Measurements from ENCODE around the gene CTDNEP1.

CTDNEP1 gene

DNA sequence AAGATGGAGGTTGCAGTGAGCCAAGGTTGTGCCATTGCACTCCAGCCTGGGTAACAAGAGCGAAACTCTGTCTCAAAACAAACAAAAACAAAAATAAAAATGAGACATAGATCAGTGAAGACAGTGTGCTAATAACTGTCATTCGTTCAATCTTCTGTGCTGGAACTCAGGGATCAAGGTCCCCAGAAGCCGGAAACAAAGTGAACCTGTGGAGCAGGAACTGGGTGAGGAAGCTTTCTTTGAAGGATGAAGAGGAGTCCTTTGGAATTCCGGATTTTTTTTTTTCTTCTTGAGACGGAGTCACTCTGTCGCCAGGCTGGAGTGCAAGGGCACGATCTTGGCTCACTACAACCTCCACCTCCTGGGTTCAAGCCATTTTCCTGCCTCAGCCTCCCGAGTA lies 27.9 kb upstream of the CTDNEP1 start:
- no peak for DNase-seq

GRCh38 chr17:7266784-7267183 lies 15.2 kb upstream of the CTDNEP1 start:
- no peak for DNase-seq

DNA sequence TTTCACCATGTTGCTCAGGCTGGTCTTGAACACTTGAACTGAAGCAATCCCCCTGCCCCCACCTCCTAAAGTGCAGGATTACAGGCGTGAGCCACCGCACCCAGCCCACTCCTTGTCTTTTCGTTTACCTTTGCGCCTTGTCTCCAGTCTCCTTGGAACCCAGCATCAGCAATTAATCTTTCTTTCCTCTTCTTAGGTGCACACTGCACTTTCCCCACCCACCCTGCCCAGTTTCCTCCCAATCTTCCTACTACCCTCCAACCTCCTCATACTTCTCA lies 12.2 kb upstream of the CTDNEP1 start:
- DNase-seq, result no peak

DNA sequence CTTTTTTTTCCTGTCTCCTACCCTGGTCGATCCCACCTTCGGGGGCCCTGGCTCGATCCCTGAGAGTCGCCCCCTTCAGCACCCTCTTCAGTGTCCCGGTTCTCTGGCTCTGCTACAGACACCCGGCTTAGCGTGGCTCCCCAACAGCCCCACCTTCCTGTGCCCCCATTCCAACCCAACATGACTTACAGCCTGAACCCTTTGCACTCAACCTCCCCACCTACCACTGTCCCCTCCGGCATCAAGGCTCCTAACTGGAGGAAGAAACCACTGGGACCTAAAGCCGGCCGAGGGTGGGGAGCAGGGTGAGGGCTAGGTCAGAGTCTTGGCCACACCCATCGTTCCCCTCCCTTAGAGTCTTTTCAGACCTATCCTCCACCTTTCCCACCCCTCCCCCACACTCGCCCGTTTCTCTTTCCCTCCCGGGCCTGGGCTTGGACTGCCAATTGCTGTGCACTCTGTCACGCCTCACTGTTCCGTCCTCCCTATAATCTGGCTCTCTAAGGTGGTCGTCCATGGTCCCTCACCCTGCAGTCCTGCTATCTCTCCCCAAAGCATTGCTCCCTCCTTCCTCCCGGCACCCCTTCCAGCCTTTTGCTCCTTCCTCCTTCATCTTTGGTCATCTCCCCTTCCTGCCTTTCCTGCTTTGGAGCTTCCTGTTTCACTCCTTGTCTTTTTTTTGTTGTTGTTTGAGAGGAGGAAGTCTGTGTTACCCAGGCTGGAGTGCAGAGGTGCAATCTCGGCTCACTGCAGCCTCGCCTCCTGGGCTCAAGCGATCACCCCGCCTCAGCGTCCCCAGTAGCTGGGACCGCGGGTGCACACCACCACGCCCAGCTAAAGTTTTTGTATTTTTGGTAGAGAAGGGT lies 11.6 kb upstream of the CTDNEP1 start:
- DNase-seq, result no peak

DNA sequence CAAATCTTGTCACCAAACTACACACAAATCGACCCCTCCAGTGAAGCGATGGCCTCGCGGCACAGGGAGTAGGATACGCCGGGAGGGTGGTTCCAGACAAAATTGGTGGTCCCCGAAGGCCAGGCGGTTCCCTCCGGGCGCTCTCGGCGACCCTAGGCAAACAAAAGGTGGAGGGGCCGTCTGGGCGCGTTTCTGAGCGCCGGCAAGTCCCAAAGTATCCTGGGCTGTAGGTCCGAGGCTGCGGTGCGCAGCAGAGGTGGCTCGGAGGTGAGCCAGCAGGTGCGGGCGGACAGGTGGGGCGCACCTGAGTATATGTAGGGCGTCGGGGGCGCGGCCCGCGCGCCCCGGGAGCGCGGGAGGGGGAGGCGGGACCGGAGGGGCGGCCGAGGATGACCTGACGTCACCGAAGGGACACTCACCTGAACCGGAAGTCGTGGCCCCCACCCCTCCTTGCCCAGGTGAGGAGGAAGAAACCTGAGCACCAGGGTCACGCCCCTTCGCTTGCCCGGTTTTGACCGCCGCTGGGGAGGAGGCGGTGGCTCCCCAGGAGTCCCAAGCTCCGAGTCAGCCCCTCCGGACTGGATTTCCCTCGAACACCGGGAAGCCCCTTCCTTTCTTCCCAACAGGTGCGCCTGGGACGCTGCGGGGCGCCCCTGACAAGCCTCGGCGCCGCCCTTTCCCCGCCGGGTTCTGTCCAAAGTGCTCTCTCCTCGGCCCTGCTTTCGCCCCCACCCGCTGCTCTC lies 10.8 kb upstream of the CTDNEP1 start, which contains the start of gene CLDN7:
TSS of gene CLDN7 (minus strand) at position 287 of the 743 bp plus-strand sequence. CDS start 435 bp downstream, outside the sequence.
- no peak for DNase-seq

GRCh38 chr17:7261379-7262191 lies 10.1 kb upstream of the CTDNEP1 start:
- DNase-seq, result no peak

DNA sequence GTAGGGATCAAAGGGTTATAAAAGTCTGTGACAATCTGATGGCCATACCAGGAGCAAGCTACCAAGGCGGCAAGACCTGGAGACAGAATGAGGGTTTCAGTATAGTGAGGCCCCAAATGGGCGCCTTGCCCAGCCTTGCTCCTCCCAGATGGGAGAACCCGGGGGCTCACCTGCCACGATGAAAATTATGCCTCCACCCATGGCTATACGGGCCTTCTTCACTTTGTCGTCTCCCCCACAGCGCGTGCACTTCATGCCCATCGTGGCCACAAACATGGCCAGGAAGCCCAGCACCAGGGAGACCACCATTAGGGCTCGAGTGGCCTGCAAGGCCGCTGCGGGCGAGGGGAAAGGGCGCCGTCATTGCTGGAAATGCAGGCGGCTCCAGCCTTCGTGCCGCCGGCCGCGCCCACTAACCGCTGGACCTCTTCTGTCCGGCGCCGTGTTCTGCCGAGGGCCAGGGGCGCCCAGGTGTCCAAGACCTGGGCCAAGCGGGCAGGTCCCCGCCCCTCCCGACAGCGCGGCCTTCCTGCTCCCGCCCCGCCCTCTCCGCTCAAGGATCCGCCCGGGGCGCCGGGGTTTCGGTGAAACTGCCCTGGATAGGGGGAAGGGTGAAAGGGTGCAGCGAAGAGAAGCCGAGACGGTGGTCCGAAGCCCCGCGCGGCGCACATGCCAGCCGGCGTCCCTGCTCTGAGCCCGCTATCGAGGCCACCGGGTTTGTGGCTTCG lies 9.3 kb upstream of the CTDNEP1 start:
- no peak for DNase-seq

DNA sequence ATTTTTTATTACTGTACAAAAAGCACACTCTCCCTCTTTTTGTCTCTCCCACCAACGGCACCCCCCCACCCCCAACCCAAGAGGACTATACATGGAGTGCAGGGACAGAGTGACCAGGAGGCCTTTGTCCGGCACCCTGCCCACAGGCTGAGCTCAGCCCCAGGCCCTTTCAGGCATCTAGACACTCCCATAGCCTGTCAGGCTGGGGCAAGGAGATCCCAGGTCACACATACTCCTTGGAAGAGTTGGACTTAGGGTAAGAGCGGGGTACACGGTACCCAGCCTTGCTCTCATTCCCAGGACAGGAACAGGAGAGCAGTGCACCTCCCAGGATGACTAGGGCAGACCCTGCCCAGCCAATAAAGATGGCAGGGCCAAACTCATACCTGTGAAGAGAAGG lies 8.6 kb upstream of the CTDNEP1 start:
- no peak for DNase-seq

- no peak for DNase-seq
Observed at GRCh38 chr17:7259555-7259889, 8.0 kb upstream of the CTDNEP1 start.

DNA sequence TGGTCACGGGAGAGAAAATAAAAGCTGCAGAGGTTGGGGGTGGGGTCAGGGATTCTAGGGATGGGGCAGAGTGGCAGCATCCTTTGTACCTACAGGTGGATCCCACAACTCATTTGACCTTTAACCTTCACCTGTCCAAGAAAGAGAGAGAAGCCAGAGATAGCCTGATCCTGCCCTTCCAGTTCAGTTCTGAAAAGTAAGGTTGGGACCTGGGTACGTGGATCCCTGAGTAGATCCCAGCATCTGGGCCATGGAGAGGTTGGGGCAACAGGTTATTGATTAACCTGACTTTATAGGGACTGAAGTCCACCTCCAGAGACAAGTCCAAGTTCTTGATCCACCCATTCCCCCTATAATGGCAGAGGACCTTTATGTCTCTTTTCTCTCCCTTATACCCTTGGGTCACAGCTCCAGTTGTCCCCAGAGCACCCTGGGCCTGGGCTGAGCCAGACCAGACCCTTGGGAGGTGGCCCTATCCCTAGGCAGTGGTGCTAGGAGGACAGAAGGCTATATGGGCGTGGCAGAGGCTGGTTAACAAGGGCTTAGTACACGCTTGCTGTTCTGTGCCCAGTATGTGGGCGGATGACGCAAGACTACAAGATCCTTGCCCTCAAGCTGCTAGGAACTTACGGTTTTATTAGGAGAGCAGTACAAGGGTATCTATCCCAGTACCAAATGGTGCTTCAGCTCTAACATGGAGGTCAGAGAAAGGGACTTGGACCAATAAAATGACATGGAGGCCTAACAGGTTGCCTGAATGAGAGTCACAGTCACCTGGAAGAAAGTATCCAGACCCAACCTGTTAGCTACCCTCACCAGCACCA lies 7.4 kb upstream of the CTDNEP1 start:
- no peak for DNase-seq

DNA sequence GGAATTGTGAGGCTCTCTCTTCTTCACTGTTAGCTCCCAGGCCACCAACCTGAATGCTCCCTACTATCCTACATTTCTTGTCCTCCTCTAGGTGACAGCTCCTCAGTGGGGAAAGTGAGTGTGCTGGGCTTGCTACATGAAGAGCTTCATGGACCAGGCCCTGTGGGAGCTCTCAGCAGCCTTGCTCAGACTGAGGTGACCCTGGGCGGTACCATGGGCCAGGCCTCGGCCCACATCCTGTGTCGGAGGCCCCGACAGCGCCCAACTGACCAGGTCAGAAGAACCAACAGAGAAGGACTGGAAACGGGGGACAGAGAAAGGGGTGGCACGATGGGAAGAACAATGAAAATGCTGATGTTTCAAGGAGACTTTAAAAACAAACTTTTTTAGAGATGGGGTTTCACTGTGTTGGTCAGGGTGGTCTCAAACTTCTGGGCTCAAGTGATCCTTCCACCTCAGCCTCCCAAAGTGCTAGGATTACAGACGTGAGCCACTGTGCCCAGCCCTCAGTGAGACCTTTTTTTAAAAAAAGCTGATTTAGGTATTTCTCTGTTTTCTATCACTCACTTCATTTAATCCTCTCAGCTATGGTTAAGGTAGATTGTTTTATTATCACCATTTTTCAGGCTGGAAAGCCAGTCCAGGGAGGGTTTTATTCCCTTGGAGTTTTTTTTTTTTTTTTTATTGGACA lies 5.4 kb upstream of the CTDNEP1 start:
- no peak for DNase-seq

- DNase-seq, result no peak
Observed at GRCh38 chr17:7254511-7254910, 3.0 kb upstream of the CTDNEP1 start.

- DNase-seq, result no peak
Observed at GRCh38 chr17:7253082-7253481, 1.5 kb upstream of the CTDNEP1 start.

GRCh38 chr17:7252176-7253043 lies 876 bp upstream of the CTDNEP1 start, which contains the start of gene ELP5:
Gene ELP5, plus strand, starts transcription at chr17:7252215. Its CDS starts 336 bp downstream, at chr17:7252551.
- DNase-seq, result peak; percentile 72

- no peak for DNase-seq
Observed at GRCh38 chr17:7250695-7251627, 573 bp downstream of the CTDNEP1 start.

GRCh38 chr17:7249830-7250229 lies 1.7 kb downstream of the CTDNEP1 start:
- DNase-seq, result no peak

- DNase-seq, result no peak
Observed at GRCh38 chr17:7249214-7249613, 2.3 kb downstream of the CTDNEP1 start.

- DNase-seq, result no peak
Observed at GRCh38 chr17:7248796-7249195, 2.7 kb downstream of the CTDNEP1 start.

- no peak for DNase-seq
Observed at GRCh38 chr17:7246779-7247178, 4.8 kb downstream of the CTDNEP1 start.
